GM23338 (cell line): Measurements from ENCODE around the gene LRRC4B.

ENCODE experiments used
- CREB1 ChIP-seq: fragments of 250-450 bp; sonication (Bioruptor Pico); IDR thresholded peaks from 2 replicates; pipeline ENCODE4 v1.5.0; 2020; ENCODE audit warnings: low read depth, mild to moderate bottlenecking, moderate library complexity
- EZH2 ChIP-seq: fragments of 200-600 bp; sonication (generic); IDR thresholded peaks from one replicate; pipeline ENCODE4 v1.8.0; 2017; ENCODE audit warnings: antibody characterized with exemption, mild to moderate bottlenecking, low read depth; ENCODE audit not compliant: unreplicated experiment
- EZH2phosphoT487 ChIP-seq: fragments of 200-600 bp; sonication (generic); IDR thresholded peaks from one replicate; pipeline ENCODE4 v1.8.1; 2018; ENCODE audit warnings: antibody characterized with exemption; ENCODE audit not compliant: unreplicated experiment
- JUNB ChIP-seq: IDR thresholded peaks from one replicate; pipeline ENCODE4 v1.6.1; 2016; ENCODE audit warnings: antibody characterized with exemption; ENCODE audit not compliant: unreplicated experiment
- NANOG ChIP-seq: IDR thresholded peaks from 2 replicates; pipeline ENCODE4 v1.6.1; 2016; ENCODE audit warnings: antibody characterized with exemption, borderline replicate concordance
- POLR2AphosphoS5 ChIP-seq: IDR thresholded peaks from 2 replicates; pipeline ENCODE4 v1.6.1; 2016; ENCODE audit warnings: antibody characterized with exemption, low read depth
- ZNF114 ChIP-seq: fragments of 250-450 bp; sonication (Bioruptor Pico); IDR thresholded peaks from 2 replicates; pipeline ENCODE4 v1.5.0; 2020; ENCODE audit warnings: mild to moderate bottlenecking, moderate library complexity
- TF ChIP-seq, protein P1 (sequence below), 2 experiments: fragments of 200-600 bp in 1 of 2; sonication (generic) in 1 of 2; conservative IDR thresholded peaks; 2 replicates each; pipeline versions ENCODE4 v1.5.1 to v1.6.1; 2016 to 2017; ENCODE audit warnings: antibody characterized with exemption in 2 of 2, low read depth in 2 of 2, mild to moderate bottlenecking in 2 of 2, moderate library complexity in 1 of 2
- TF ChIP-seq, protein P2 (sequence below): IDR thresholded peaks from one replicate; pipeline ENCODE4 v1.6.1; 2018; ENCODE audit warnings: antibody characterized with exemption; ENCODE audit not compliant: unreplicated experiment
- TF ChIP-seq, protein P3 (sequence below): IDR thresholded peaks from 2 replicates; pipeline ENCODE4 v1.6.1; 2016; ENCODE audit warnings: antibody characterized with exemption

DNA sequence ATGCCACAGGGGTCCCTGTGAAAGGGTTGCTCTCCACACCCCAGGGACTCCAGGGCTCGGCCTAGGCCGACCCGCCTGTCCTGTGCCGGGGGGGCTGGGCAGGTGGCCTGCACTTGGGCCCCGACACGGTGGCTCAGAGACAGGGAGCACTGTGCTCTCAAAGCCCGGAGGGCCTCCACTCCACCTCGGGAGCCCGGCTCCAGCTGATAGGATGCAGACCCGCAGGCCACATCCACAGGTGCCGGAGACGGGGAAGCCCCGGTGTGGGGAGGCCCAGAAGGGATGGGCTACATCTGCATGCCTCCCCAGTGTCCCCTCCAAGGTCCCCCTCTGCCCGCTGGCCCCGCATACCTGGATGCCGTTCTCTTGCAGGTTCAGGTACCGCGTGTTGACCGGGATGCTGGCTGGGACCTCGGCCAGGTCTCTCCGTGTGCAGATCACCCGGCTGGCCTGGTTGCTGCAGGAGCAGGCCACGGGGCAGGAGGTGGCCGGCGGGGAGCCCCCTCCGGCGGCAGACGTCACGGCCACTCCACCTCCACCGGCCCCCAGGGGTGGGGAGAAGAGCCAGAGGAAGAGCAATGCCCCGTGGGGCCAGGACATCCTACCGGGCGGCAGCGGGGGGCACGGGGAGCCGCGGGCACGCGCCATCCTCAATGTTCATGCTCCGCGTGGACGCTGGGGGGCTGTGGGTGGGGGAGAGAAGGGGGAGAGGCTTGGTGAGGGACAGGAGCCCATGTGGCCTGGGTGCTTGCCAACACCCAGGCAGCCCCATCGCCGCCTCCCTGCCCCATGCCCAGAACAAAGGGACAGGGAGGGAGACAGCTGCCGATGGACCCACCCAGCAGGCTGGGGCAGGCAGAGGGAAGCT is 19.8 kb downstream of the LRRC4B start:
- TF ChIP-seq, protein P1, sequence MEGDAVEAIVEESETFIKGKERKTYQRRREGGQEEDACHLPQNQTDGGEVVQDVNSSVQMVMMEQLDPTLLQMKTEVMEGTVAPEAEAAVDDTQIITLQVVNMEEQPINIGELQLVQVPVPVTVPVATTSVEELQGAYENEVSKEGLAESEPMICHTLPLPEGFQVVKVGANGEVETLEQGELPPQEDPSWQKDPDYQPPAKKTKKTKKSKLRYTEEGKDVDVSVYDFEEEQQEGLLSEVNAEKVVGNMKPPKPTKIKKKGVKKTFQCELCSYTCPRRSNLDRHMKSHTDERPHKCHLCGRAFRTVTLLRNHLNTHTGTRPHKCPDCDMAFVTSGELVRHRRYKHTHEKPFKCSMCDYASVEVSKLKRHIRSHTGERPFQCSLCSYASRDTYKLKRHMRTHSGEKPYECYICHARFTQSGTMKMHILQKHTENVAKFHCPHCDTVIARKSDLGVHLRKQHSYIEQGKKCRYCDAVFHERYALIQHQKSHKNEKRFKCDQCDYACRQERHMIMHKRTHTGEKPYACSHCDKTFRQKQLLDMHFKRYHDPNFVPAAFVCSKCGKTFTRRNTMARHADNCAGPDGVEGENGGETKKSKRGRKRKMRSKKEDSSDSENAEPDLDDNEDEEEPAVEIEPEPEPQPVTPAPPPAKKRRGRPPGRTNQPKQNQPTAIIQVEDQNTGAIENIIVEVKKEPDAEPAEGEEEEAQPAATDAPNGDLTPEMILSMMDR (conservative IDR thresholded peaks at IDR 0.05; ENCODE audit: low read depth in 2 of 2): no peak
- TF ChIP-seq EZH2: no peak
- TF ChIP-seq JUNB: no peak
- TF ChIP-seq NANOG: no peak
- TF ChIP-seq, protein P2, sequence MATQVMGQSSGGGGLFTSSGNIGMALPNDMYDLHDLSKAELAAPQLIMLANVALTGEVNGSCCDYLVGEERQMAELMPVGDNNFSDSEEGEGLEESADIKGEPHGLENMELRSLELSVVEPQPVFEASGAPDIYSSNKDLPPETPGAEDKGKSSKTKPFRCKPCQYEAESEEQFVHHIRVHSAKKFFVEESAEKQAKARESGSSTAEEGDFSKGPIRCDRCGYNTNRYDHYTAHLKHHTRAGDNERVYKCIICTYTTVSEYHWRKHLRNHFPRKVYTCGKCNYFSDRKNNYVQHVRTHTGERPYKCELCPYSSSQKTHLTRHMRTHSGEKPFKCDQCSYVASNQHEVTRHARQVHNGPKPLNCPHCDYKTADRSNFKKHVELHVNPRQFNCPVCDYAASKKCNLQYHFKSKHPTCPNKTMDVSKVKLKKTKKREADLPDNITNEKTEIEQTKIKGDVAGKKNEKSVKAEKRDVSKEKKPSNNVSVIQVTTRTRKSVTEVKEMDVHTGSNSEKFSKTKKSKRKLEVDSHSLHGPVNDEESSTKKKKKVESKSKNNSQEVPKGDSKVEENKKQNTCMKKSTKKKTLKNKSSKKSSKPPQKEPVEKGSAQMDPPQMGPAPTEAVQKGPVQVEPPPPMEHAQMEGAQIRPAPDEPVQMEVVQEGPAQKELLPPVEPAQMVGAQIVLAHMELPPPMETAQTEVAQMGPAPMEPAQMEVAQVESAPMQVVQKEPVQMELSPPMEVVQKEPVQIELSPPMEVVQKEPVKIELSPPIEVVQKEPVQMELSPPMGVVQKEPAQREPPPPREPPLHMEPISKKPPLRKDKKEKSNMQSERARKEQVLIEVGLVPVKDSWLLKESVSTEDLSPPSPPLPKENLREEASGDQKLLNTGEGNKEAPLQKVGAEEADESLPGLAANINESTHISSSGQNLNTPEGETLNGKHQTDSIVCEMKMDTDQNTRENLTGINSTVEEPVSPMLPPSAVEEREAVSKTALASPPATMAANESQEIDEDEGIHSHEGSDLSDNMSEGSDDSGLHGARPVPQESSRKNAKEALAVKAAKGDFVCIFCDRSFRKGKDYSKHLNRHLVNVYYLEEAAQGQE: no peak
- no peak for TF ChIP-seq CREB1 (CRISPR knock-in tag)
- TF ChIP-seq POLR2AphosphoS5: no peak
- no peak for TF ChIP-seq ZNF114 (CRISPR knock-in tag)
- TF ChIP-seq EZH2phosphoT487: no peak
- TF ChIP-seq, protein P3, sequence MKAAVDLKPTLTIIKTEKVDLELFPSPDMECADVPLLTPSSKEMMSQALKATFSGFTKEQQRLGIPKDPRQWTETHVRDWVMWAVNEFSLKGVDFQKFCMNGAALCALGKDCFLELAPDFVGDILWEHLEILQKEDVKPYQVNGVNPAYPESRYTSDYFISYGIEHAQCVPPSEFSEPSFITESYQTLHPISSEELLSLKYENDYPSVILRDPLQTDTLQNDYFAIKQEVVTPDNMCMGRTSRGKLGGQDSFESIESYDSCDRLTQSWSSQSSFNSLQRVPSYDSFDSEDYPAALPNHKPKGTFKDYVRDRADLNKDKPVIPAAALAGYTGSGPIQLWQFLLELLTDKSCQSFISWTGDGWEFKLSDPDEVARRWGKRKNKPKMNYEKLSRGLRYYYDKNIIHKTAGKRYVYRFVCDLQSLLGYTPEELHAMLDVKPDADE: no peak
